H1 (cell line): ENCODE measurements around the gene FLT4.

ENCODE experiments used
- BCL11A ChIP-seq, 2 experiments: IDR thresholded peaks; one replicate each; pipeline ENCODE4 v1.6.1; 2011; ENCODE audit warnings: low read depth in 2 of 2, low read length in 2 of 2, mild to moderate bottlenecking in 2 of 2
- EGR1 ChIP-seq: IDR thresholded peaks from 2 replicates; pipeline ENCODE4 v1.6.1; 2011; ENCODE audit warnings: low read depth, low read length, borderline replicate concordance
- JUN ChIP-seq: IDR thresholded peaks from 2 replicates; pipeline ENCODE4 v1.6.1; 2011; ENCODE audit warnings: low read depth, mild to moderate bottlenecking, improper control_type of control experiment, low read length
- RAD21 ChIP-seq, 2 experiments: IDR thresholded peaks in 1 of 2; conservative IDR thresholded peaks in 1 of 2; 2 replicates each; pipeline ENCODE4 v1.6.1; 2011; ENCODE audit warnings: low read depth in 2 of 2, low read length in 2 of 2, improper control_type of control experiment in 1 of 2, inconsistent platforms in 1 of 2, mild to moderate bottlenecking in 1 of 2, moderate library complexity in 1 of 2
- TF ChIP-seq, protein P1 (sequence below), 3 experiments: IDR thresholded peaks; 1 replicate in 2 of 3; 2 replicates in 1 of 3; pipeline versions ENCODE4 v1.5.1 to v1.6.1; 2011; ENCODE audit warnings: low read length in 3 of 3, mild to moderate bottlenecking in 3 of 3, inconsistent platforms in 2 of 3, low read depth in 1 of 3, moderate library complexity in 1 of 3; ENCODE audit not compliant: insufficient read depth in 1 of 3; ENCODE audit errors: control extremely low read depth in 1 of 3

GRCh38 chr5:180689775-180690174 is 40.4 kb upstream of the FLT4 start:
- TF ChIP-seq JUN (no peak), RAD21 (IDR thresholded peaks at IDR 0.05 in 1 of 2, conservative IDR thresholded peaks at IDR 0.05 in 1 of 2; ENCODE audit: low read depth in 2 of 2, low read length in 2 of 2) (no peak), BCL11A (IDR thresholded peaks at IDR 0.05; ENCODE audit: low read depth in 2 of 2, low read length in 2 of 2) (no peak), EGR1 (no peak)
- TF ChIP-seq, protein P1, sequence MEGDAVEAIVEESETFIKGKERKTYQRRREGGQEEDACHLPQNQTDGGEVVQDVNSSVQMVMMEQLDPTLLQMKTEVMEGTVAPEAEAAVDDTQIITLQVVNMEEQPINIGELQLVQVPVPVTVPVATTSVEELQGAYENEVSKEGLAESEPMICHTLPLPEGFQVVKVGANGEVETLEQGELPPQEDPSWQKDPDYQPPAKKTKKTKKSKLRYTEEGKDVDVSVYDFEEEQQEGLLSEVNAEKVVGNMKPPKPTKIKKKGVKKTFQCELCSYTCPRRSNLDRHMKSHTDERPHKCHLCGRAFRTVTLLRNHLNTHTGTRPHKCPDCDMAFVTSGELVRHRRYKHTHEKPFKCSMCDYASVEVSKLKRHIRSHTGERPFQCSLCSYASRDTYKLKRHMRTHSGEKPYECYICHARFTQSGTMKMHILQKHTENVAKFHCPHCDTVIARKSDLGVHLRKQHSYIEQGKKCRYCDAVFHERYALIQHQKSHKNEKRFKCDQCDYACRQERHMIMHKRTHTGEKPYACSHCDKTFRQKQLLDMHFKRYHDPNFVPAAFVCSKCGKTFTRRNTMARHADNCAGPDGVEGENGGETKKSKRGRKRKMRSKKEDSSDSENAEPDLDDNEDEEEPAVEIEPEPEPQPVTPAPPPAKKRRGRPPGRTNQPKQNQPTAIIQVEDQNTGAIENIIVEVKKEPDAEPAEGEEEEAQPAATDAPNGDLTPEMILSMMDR (IDR thresholded peaks at IDR 0.05; ENCODE audit: control extremely low read depth in 1 of 3, insufficient read depth in 1 of 3, low read depth in 1 of 3, low read length in 3 of 3) = no peak
